ENCODE measurements around the gene RAB9B.

Gene RAB9B

GRCh38 chrX:103831803-103832544 lies at the start of gene RAB9B:
TSS of gene RAB9B (minus strand) at chrX:103832257. CDS start at chrX:103825784, 6,473 bp downstream.
- no peak within 1 kb of the TSS for H3K27ac ChIP-seq (ENCODE audit: low read depth, low read length)
- H3K9ac ChIP-seq (ENCODE audit: low read depth, low read length): no peak within 1 kb of the TSS

GRCh38 chrX:103879339-103879738 lies 47.3 kb upstream of the RAB9B start:
- Histone ChIP-seq H3K27ac (ENCODE audit: low read depth, low read length) (no peak overlapping the region), H3K9me3 (ENCODE audit: control insufficient read depth, insufficient read depth, low read length) (no peaks in the 10 kb centered on the region), H3K4me1 (ENCODE audit: control insufficient read depth, insufficient read depth, low read length) (no peaks in the 10 kb centered on the region), H3K27me3 (ENCODE audit: control insufficient read depth, insufficient read depth, low read length) (no peaks in the 10 kb centered on the region; the same call in 1 of the 2 replicates), H3K4me3 (ENCODE audit: low read depth, low read length) (no peak overlapping the region), H3K9ac (ENCODE audit: low read depth, low read length) (no peak overlapping the region), H3K36me3 (ENCODE audit: control insufficient read depth, insufficient read depth, low read length) (no peaks in the 10 kb centered on the region)

More at GRCh38 chrX:103831803-103832544, at the start of gene RAB9B:
- Histone ChIP-seq H3K4me3 (ENCODE audit: low read depth, low read length) (peak within 1 kb of the TSS; percentile 81), H3K4me1 (ENCODE audit: control insufficient read depth, insufficient read depth, low read length) (0 out of 2 replicates have a peak, but pooled peaks cover 4% of the 10 kb centered on the region), H3K36me3 (ENCODE audit: control insufficient read depth, insufficient read depth, low read length) (no peaks in the 10 kb centered on the region), H3K9me3 (ENCODE audit: control insufficient read depth, insufficient read depth, low read length) (no peaks in the 10 kb centered on the region), H3K27me3 (ENCODE audit: control insufficient read depth, insufficient read depth, low read length) (peaks cover 66% of the 10 kb centered on the region)

GRCh38 chrX:103878466-103879122 lies 46.5 kb upstream of the RAB9B start:
- Histone ChIP-seq H3K4me1 (ENCODE audit: control insufficient read depth, insufficient read depth, low read length) (no peaks in the 10 kb centered on the region), H3K9me3 (ENCODE audit: control insufficient read depth, insufficient read depth, low read length) (no peaks in the 10 kb centered on the region), H3K36me3 (ENCODE audit: control insufficient read depth, insufficient read depth, low read length) (no peaks in the 10 kb centered on the region), H3K4me3 (ENCODE audit: low read depth, low read length) (no peak overlapping the region), H3K27ac (ENCODE audit: low read depth, low read length) (no peak overlapping the region), H3K27me3 (ENCODE audit: control insufficient read depth, insufficient read depth, low read length) (no peaks in the 10 kb centered on the region; the same call in 1 of the 2 replicates), H3K9ac (ENCODE audit: low read depth, low read length) (no peak overlapping the region)

- Histone ChIP-seq H3K36me3 (ENCODE audit: control insufficient read depth, insufficient read depth, low read length) (no peaks in the 10 kb centered on the region), H3K4me1 (ENCODE audit: control insufficient read depth, insufficient read depth, low read length) (no peaks in the 10 kb centered on the region), H3K9ac (ENCODE audit: low read depth, low read length) (no peak overlapping the region), H3K9me3 (ENCODE audit: control insufficient read depth, insufficient read depth, low read length) (no peaks in the 10 kb centered on the region), H3K27me3 (ENCODE audit: control insufficient read depth, insufficient read depth, low read length) (no peaks in the 10 kb centered on the region; the same call in 1 of the 2 replicates), H3K4me3 (ENCODE audit: low read depth, low read length) (no peak overlapping the region), H3K27ac (ENCODE audit: low read depth, low read length) (no peak overlapping the region)
These were observed 45.5 kb upstream of the RAB9B start for GRCh38 chrX:103877571-103877970.

GRCh38 chrX:103864886-103865534 lies 33.0 kb upstream of the RAB9B start:
- no peaks in the 10 kb centered on the region for H3K9me3 ChIP-seq (ENCODE audit: control insufficient read depth, insufficient read depth, low read length)
- H3K4me3 ChIP-seq (ENCODE audit: low read depth, low read length): no peak overlapping the region
- H3K27ac ChIP-seq (ENCODE audit: low read depth, low read length): no peak overlapping the region
- H3K27me3 ChIP-seq (ENCODE audit: control insufficient read depth, insufficient read depth, low read length): peaks cover 6% of the 10 kb centered on the region; the same call in 1 of the 2 replicates
- H3K36me3 ChIP-seq (ENCODE audit: control insufficient read depth, insufficient read depth, low read length): no peaks in the 10 kb centered on the region
- no peaks in the 10 kb centered on the region for H3K4me1 ChIP-seq (ENCODE audit: control insufficient read depth, insufficient read depth, low read length)
- H3K9ac ChIP-seq (ENCODE audit: low read depth, low read length): no peak overlapping the region

GRCh38 chrX:103864149-103864548 lies 32.1 kb upstream of the RAB9B start:
- no peak overlapping the region for H3K27ac ChIP-seq (ENCODE audit: low read depth, low read length)
- H3K9me3 ChIP-seq (ENCODE audit: control insufficient read depth, insufficient read depth, low read length): no peaks in the 10 kb centered on the region
- H3K4me3 ChIP-seq (ENCODE audit: low read depth, low read length): no peak overlapping the region
- H3K9ac ChIP-seq (ENCODE audit: low read depth, low read length): no peak overlapping the region
- no peaks in the 10 kb centered on the region for H3K36me3 ChIP-seq (ENCODE audit: control insufficient read depth, insufficient read depth, low read length)
- peaks cover 8% of the 10 kb centered on the region; the same call in 1 of the 2 replicates for H3K27me3 ChIP-seq (ENCODE audit: control insufficient read depth, insufficient read depth, low read length)
- no peaks in the 10 kb centered on the region for H3K4me1 ChIP-seq (ENCODE audit: control insufficient read depth, insufficient read depth, low read length)

DNA sequence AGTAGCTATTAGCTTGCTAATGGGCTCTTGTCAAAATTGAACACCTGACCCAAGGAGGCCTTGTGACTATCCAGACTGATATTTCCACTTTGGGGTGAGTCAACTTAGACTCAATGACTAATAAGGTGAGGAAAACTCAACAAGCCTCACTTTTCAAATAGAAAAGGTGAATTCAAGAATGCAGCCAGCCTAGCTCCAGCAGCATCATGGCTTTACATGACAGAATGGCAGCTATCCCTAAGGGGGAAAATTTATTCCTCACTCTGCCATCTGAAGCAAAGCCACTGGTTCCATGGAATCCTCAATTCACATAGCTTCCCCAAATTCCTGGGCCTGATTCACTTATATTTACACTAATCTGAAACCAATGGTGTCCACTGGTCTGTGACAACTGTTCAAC lies 29.1 kb upstream of the RAB9B start:
- no peaks in the 10 kb centered on the region for H3K9me3 ChIP-seq (ENCODE audit: control insufficient read depth, insufficient read depth, low read length)
- H3K4me3 ChIP-seq (ENCODE audit: low read depth, low read length): no peak overlapping the region
- no peaks in the 10 kb centered on the region for H3K4me1 ChIP-seq (ENCODE audit: control insufficient read depth, insufficient read depth, low read length)
- no peak overlapping the region for H3K9ac ChIP-seq (ENCODE audit: low read depth, low read length)
- H3K27ac ChIP-seq (ENCODE audit: low read depth, low read length): no peak overlapping the region
- H3K27me3 ChIP-seq (ENCODE audit: control insufficient read depth, insufficient read depth, low read length): peaks cover 21% of the 10 kb centered on the region
- no peaks in the 10 kb centered on the region for H3K36me3 ChIP-seq (ENCODE audit: control insufficient read depth, insufficient read depth, low read length)

GRCh38 chrX:103849558-103849957 lies 17.5 kb upstream of the RAB9B start:
- no peak overlapping the region for H3K9ac ChIP-seq (ENCODE audit: low read depth, low read length)
- no peaks in the 10 kb centered on the region for H3K36me3 ChIP-seq (ENCODE audit: control insufficient read depth, insufficient read depth, low read length)
- H3K9me3 ChIP-seq (ENCODE audit: control insufficient read depth, insufficient read depth, low read length): no peaks in the 10 kb centered on the region
- no peaks in the 10 kb centered on the region for H3K4me1 ChIP-seq (ENCODE audit: control insufficient read depth, insufficient read depth, low read length)
- no peak overlapping the region for H3K27ac ChIP-seq (ENCODE audit: low read depth, low read length)
- no peak overlapping the region for H3K4me3 ChIP-seq (ENCODE audit: low read depth, low read length)
- peaks cover 13% of the 10 kb centered on the region; the same call in 1 of the 2 replicates for H3K27me3 ChIP-seq (ENCODE audit: control insufficient read depth, insufficient read depth, low read length)

DNA sequence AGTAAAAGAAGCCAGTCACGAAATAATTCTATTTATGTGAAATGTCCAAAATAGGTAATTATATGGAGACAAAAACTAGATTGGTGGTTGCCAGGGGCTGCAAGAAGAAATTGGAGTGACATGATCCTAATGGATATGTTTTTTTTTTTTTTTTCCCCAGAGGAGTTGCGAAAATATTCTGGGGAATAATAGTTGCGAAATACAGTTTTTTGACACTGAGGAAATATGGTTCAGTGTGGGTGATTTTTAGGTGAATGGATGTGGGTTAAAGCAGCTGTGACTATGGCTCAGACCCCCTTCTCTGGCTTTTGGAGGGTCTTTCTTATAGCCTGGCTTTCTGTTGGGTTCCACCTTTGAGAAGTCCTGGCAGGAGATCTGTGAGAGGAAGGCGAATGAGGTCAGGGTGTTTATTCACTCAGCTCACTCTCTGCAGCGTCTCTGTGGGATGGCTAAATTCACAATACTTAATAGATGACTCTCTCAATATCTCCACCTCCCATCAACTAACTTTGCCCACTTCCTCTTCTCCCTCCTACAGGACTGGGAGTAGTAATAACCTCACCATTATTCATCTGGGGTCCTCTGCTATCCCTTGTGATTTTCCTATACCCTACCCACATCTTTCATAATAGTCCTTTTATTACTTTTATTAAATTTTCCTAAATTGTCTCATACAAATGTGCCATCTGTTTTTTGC lies 15.3 kb upstream of the RAB9B start:
- no peak overlapping the region for H3K27ac ChIP-seq (ENCODE audit: low read depth, low read length)
- no peak overlapping the region for H3K4me3 ChIP-seq (ENCODE audit: low read depth, low read length)
- H3K4me1 ChIP-seq (ENCODE audit: control insufficient read depth, insufficient read depth, low read length): no peaks in the 10 kb centered on the region
- peaks cover 13% of the 10 kb centered on the region; the same call in 1 of the 2 replicates for H3K27me3 ChIP-seq (ENCODE audit: control insufficient read depth, insufficient read depth, low read length)
- no peaks in the 10 kb centered on the region for H3K9me3 ChIP-seq (ENCODE audit: control insufficient read depth, insufficient read depth, low read length)
- H3K36me3 ChIP-seq (ENCODE audit: control insufficient read depth, insufficient read depth, low read length): no peaks in the 10 kb centered on the region
- no peak overlapping the region for H3K9ac ChIP-seq (ENCODE audit: low read depth, low read length)

DNA sequence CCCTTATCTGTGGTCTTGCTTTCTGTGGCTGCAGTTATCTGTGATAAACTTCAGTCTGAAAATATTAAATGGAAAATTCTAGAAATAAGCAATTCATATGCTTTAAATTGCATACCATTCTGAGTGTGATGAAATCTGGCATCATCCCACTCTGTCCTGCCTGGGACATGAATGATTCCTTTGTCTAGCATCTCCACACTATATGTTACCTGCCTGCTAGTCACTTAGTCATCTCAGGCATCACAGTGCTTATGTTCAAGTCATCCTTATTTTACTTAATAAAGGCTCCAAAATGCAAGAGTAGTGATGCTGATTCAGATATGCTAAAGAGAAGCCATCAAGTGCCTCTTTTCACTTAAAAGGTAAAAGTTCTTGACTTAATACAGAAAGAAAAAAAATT lies 14.3 kb upstream of the RAB9B start:
- Histone ChIP-seq H3K27ac (ENCODE audit: low read depth, low read length) (no peak overlapping the region), H3K4me3 (ENCODE audit: low read depth, low read length) (no peak overlapping the region), H3K36me3 (ENCODE audit: control insufficient read depth, insufficient read depth, low read length) (no peaks in the 10 kb centered on the region), H3K9me3 (ENCODE audit: control insufficient read depth, insufficient read depth, low read length) (no peaks in the 10 kb centered on the region), H3K9ac (ENCODE audit: low read depth, low read length) (no peak overlapping the region), H3K27me3 (ENCODE audit: control insufficient read depth, insufficient read depth, low read length) (peaks cover 13% of the 10 kb centered on the region; the same call in 1 of the 2 replicates), H3K4me1 (ENCODE audit: control insufficient read depth, insufficient read depth, low read length) (no peaks in the 10 kb centered on the region)

Data from HUES48 (cell line).